ENCODE measurements around the gene AKNA.

DNA sequence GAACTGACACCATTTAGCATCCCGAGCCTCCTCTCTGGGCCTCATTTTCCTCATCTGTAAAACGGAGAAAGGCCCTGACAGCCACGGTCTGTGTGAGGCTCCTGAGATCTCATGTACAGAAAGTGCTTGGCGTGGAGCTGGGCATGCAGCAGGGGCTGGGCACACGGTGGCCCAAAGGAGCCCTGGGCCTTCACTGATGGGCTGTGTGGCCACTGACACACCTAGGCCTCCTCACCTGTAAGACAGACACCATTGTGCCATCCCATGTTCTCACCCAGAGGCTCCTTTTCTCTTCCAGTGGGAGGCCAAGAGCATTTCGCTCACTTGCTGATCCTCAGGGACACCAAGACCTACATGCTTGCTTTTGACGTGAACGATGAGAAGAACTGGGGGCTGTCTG, 63.3 kb downstream of the AKNA start:
- TF ChIP-seq, protein P1, sequence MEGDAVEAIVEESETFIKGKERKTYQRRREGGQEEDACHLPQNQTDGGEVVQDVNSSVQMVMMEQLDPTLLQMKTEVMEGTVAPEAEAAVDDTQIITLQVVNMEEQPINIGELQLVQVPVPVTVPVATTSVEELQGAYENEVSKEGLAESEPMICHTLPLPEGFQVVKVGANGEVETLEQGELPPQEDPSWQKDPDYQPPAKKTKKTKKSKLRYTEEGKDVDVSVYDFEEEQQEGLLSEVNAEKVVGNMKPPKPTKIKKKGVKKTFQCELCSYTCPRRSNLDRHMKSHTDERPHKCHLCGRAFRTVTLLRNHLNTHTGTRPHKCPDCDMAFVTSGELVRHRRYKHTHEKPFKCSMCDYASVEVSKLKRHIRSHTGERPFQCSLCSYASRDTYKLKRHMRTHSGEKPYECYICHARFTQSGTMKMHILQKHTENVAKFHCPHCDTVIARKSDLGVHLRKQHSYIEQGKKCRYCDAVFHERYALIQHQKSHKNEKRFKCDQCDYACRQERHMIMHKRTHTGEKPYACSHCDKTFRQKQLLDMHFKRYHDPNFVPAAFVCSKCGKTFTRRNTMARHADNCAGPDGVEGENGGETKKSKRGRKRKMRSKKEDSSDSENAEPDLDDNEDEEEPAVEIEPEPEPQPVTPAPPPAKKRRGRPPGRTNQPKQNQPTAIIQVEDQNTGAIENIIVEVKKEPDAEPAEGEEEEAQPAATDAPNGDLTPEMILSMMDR (IDR thresholded peaks at IDR 0.05) = no peak
- TF ChIP-seq POLR2A (IDR thresholded peaks at IDR 0.05) = no peak
